Aorta (tissue), 5 donors: ENCODE results near the gene CLPSL2. TPM values are rescaled to one million over a fixed set of nuclear protein-coding genes. Genes with fewer than 3 reads are reported as not detected.
A peak's percentile ranks its signal among the peaks of the same experiment; 100 is the strongest.

Experiments used
- ATAC-seq: fragments of 200-7000 bp; cut with Tn5 transposase; one replicate; pipeline ENCODE4 v1.9.1; 2022; ENCODE audit warnings: moderate library complexity; ENCODE audit not compliant: low FRiP score
- DNase-seq, 2 donors: peaks; one replicate each; pipeline ENCODE4 v3.0.0-alpha.2; 2020
- H3K27ac ChIP-seq, 2 donors: one replicate each; pipeline ENCODE4 v1.5.1; 2013; ENCODE audit warnings: low read length in 2 of 2, mild to moderate bottlenecking in 2 of 2, moderate library complexity in 2 of 2, control low read depth in 1 of 2, inconsistent platforms in 1 of 2, low read depth in 1 of 2
- H3K27me3 ChIP-seq, 2 donors: one replicate each; pipeline ENCODE4 v1.6.1; 2013; ENCODE audit warnings: control low read depth in 1 of 2, low read length in 1 of 2, mild to moderate bottlenecking in 1 of 2, moderate library complexity in 1 of 2; ENCODE audit not compliant: insufficient read depth in 2 of 2, control insufficient read depth in 1 of 2
- H3K36me3 ChIP-seq, 2 donors: one replicate each; pipeline ENCODE4 v1.6.1; 2013; ENCODE audit warnings: control low read depth in 1 of 2, low read length in 1 of 2, mild to moderate bottlenecking in 1 of 2; ENCODE audit not compliant: insufficient read depth in 2 of 2, control insufficient read depth in 1 of 2
- H3K4me1 ChIP-seq, 2 donors: one replicate each; pipeline ENCODE4 v1.6.1; 2013; ENCODE audit warnings: low read length in 2 of 2, control low read depth in 1 of 2, mild to moderate bottlenecking in 1 of 2, moderate library complexity in 1 of 2; ENCODE audit not compliant: insufficient read depth in 2 of 2, control insufficient read depth in 1 of 2
- H3K4me3 ChIP-seq, 2 donors: one replicate each; pipeline ENCODE4 v1.5.1; 2013; ENCODE audit warnings: low read length in 2 of 2, control low read depth in 1 of 2, mild to moderate bottlenecking in 1 of 2
- H3K9me3 ChIP-seq: one replicate; pipeline ENCODE4 v1.6.1; 2013; ENCODE audit warnings: mild to moderate bottlenecking, low read length; ENCODE audit not compliant: control insufficient read depth
- WGBS, 2 donors: extraction: QIAGEN DNeasy Blood & Tissue Kit; methylation state at CpG; one replicate each; pipeline ENCODE4 v1.1.7; 2013; 5-methylcytosine and 5-hydroxymethylcytosine counted together
- intact Hi-C, 2 donors: fragments of 100-400 bp; cut with DNase I; formaldehyde crosslinking; loops; one replicate each; pipeline versions ENCODE4 v1.14.2 to v1.15.0; 2022
- polyA plus RNA-seq, 2 donors: library from polyadenylated mRNA; stranded (reverse); fragments of 200-250 nt; gene quantifications; one replicate each; pipeline ENCODE4 v1.2.3, GENCODE V29; 2013
- total RNA-seq, 2 donors: library from RNA; stranded (reverse); fragmentation: NEBNext Ultra II Directional; extraction: Animal tissue kit (Norgen Biotek cat#: 25700); gene quantifications; one replicate each; pipeline ENCODE4 v1.2.1, GENCODE V29; 2021
- donor health status: healthy with polysubstance abuse.
- donor health status: Bipolar disorder and iron deficiency.
- donor health status: DM: no; HTN: no; CAD: no.
- donor health status: DM: no; HTN: no; CAD: no.
- donor health status: DM: yes; HTN: yes; CAD: no.

The CLPSL2 gene
- total and polyA plus RNA-seq, 4 donors = not detected

GRCh38 chr6:35775031-35775430 lies 1.4 kb upstream of the CLPSL2 start:
- 30 to 47% methylated on average over 6 of the region's 6 CpGs for WGBS, 2 donors
- H3K27me3 ChIP-seq = no peaks in the 10 kb centered on the region
- no peaks in the 10 kb centered on the region for H3K9me3 ChIP-seq
- no peaks in the 10 kb centered on the region for H3K4me1 ChIP-seq
- ATAC-seq (no peak), DNase-seq (no peak)
- H3K27ac ChIP-seq = no peak overlapping the region
- intact Hi-C loops = no loop called here
- H3K4me3 ChIP-seq = no peak overlapping the region
- H3K36me3 ChIP-seq = no peaks in the 10 kb centered on the region

GRCh38 chr6:35777356-35778102 lies 1.1 kb downstream of the CLPSL2 start:
- intact Hi-C loops = no loop called here
- Histone ChIP-seq H3K4me3 (no peak overlapping the region), H3K27ac (no peak overlapping the region), H3K4me1 (no peaks in the 10 kb centered on the region), H3K36me3 (no peaks in the 10 kb centered on the region), H3K9me3 (no peaks in the 10 kb centered on the region), H3K27me3 (no peaks in the 10 kb centered on the region)
- 74 to 85% methylated on average over 10 of the region's 10 CpGs for WGBS, 2 donors
- DNase-seq (no peak), ATAC-seq (no peak)

- DNase-seq (no peak), ATAC-seq (no peak)
- Histone ChIP-seq H3K4me1 (no peaks in the 10 kb centered on the region), H3K4me3 (no peak overlapping the region), H3K9me3 (no peaks in the 10 kb centered on the region), H3K27me3 (no peaks in the 10 kb centered on the region), H3K27ac (no peak overlapping the region), H3K36me3 (no peaks in the 10 kb centered on the region)
- 64 to 67% methylated on average over 2 of the region's 2 CpGs for WGBS, 2 donors
- intact Hi-C loops = no loop called here
Observed at GRCh38 chr6:35778437-35778836, 2.0 kb downstream of the CLPSL2 start.

GRCh38 chr6:35780719-35781118 lies 4.3 kb downstream of the CLPSL2 start, which contains the start of gene CLPSL1:
TSS of gene CLPSL1 (plus strand) at chr6:35781019. CDS start at chr6:35781111, 92 bp downstream.
- H3K36me3 ChIP-seq = no peaks in the 10 kb centered on the region
- 79 to 84% methylated on average over 7 of the region's 7 CpGs for WGBS, 2 donors
- DNase-seq = no peak
- H3K4me3 ChIP-seq = no peak within 1 kb of the TSS
- intact Hi-C loops = no loop called here
- H3K27me3 ChIP-seq = no peaks in the 10 kb centered on the region
- ATAC-seq = no peak
- H3K27ac ChIP-seq = no peak within 1 kb of the TSS
- no peaks in the 10 kb centered on the region for H3K9me3 ChIP-seq
- no peaks in the 10 kb centered on the region for H3K4me1 ChIP-seq

- intact Hi-C loops = no loop called here
- no peaks in the 10 kb centered on the region for H3K36me3 ChIP-seq
- no peak for ATAC-seq
- no peaks in the 10 kb centered on the region for H3K4me1 ChIP-seq
- DNase-seq = no peak
- no peak overlapping the region for H3K4me3 ChIP-seq
- no peak overlapping the region for H3K27ac ChIP-seq
- H3K9me3 ChIP-seq = no peaks in the 10 kb centered on the region
- WGBS, 2 donors = 94 to 96% methylated on average over 2 of the region's 2 CpGs
- no peaks in the 10 kb centered on the region for H3K27me3 ChIP-seq
Observed at GRCh38 chr6:35781290-35781689, 4.9 kb downstream of the CLPSL2 start.

- ATAC-seq = no peak
- H3K36me3 ChIP-seq = no peaks in the 10 kb centered on the region
Observed at GRCh38 chr6:35782424-35782823, 6.0 kb downstream of the CLPSL2 start.

GRCh38 chr6:35784200-35784599 lies 7.8 kb downstream of the CLPSL2 start:
- H3K27ac ChIP-seq = no peak overlapping the region
- no peak for DNase-seq
- H3K4me3 ChIP-seq = no peak overlapping the region
- H3K27me3 ChIP-seq = no peaks in the 10 kb centered on the region
- no peaks in the 10 kb centered on the region for H3K4me1 ChIP-seq
- H3K36me3 ChIP-seq = no peaks in the 10 kb centered on the region
- 51 to 58% methylated on average over 2 of the region's 2 CpGs for WGBS, 2 donors
- H3K9me3 ChIP-seq = no peaks in the 10 kb centered on the region
- intact Hi-C loops = no loop called here
- no peak for ATAC-seq

More at GRCh38 chr6:35782424-35782823, 6.0 kb downstream of the CLPSL2 start:
- Histone ChIP-seq H3K4me3 (no peak overlapping the region), H3K27ac (no peak overlapping the region), H3K9me3 (no peaks in the 10 kb centered on the region), H3K4me1 (no peaks in the 10 kb centered on the region), H3K27me3 (no peaks in the 10 kb centered on the region)
- 57 to 58% methylated on average over 3 of the region's 3 CpGs for WGBS, 2 donors
- no peak for DNase-seq
- intact Hi-C loops = no loop called here

- Histone ChIP-seq H3K4me1 (no peaks in the 10 kb centered on the region), H3K9me3 (no peaks in the 10 kb centered on the region), H3K27ac (no peak overlapping the region), H3K4me3 (no peak overlapping the region), H3K36me3 (no peaks in the 10 kb centered on the region), H3K27me3 (no peaks in the 10 kb centered on the region)
- ATAC-seq = no peak
- peak in 1 of 2 donors; percentile 17 for DNase-seq
- WGBS, 2 donors = 56 to 67% methylated on average over 2 of the region's 2 CpGs
- intact Hi-C loops = no loop called here
Observed at GRCh38 chr6:35786272-35786671, 9.9 kb downstream of the CLPSL2 start.

GRCh38 chr6:35786810-35787209 lies 10.4 kb downstream of the CLPSL2 start:
- Histone ChIP-seq H3K36me3 (no peaks in the 10 kb centered on the region), H3K4me1 (no peaks in the 10 kb centered on the region), H3K27me3 (no peaks in the 10 kb centered on the region), H3K27ac (no peak overlapping the region), H3K9me3 (no peaks in the 10 kb centered on the region), H3K4me3 (no peak overlapping the region)
- DNase-seq = peak; percentile 44 to 80
- ATAC-seq = no peak
- intact Hi-C loops = no loop called here
- WGBS, 2 donors = 27 to 39% methylated on average over 25 of the region's 25 CpGs
